Measurements from ENCODE around the gene BCL3. TPM values are rescaled to one million over a fixed set of nuclear protein-coding genes. Genes with fewer than 3 reads are reported as not detected.
"Not testable (repeated sequence)": the region's sequence is repeated elsewhere in the genome, so short reads cannot be mapped to it uniquely, and the experiment has no call there.

BCL3 gene
- total and polyA plus RNA-seq, 2 experiments from 2014 or later = 11.3 to 24.6 TPM

DNA sequence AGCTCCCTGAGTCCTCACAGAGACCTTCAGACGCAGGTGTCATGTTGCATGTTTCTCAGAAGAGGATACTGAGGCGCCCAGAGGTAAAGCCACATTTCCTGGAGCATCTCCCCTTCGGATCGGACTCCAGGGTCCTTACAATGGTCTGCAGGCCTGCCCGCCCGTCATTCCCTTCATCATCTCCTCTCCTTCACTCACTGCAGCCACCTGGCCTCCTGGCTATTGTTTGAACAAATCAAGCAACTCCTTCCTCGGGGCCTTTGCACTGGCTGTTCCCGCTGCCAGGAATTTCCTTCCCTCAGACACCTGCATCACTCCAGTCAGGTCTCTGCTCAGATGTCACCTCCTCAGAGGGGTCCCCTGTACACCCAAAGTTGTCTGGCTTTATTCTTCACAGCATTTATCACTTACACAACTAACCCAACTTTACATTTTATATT lies 29.2 kb upstream of the BCL3 start:
- no peak overlapping the region for H3K4me2 ChIP-seq (ENCODE audit: unreplicated experiment)
- no peaks in the 10 kb centered on the region for H3K79me2 ChIP-seq (ENCODE audit: insufficient read depth)
- H3K27me3 ChIP-seq (replicated peaks; ENCODE audit: insufficient read depth) = no peaks in the 10 kb centered on the region
- in situ Hi-C loops (cut with MboI) = no loop called here
- H3K9ac ChIP-seq = no peak overlapping the region
- TF ChIP-seq EZH2phosphoT487 (IDR thresholded peaks at IDR 0.05; ENCODE audit: insufficient read depth, low read depth) (no peak), EZH2 (IDR thresholded peaks at IDR 0.05; ENCODE audit: insufficient read depth, poor library complexity, severe bottlenecking) (no peak)
- H3K4me3 ChIP-seq = no peak overlapping the region
- H3K27ac ChIP-seq = no peak overlapping the region
- no peaks in the 10 kb centered on the region for H3K9me2 ChIP-seq (ENCODE audit: insufficient read depth)
- H3K36me3 ChIP-seq (ENCODE audit: low read depth) = no peaks in the 10 kb centered on the region
- no peak for DNase-seq
- peaks cover 13% of the 10 kb centered on the region for H3K4me1 ChIP-seq (ENCODE audit: insufficient read depth)
- 86 to 88% methylated on average over 8 of the region's 8 CpGs for WGBS, 2 experiments (ENCODE audit: low coverage in 1 of 2, low lambda C conversion rate in 2 of 2, missing lambda C conversion rate in 2 of 2)
- no peaks in the 10 kb centered on the region for H4K20me1 ChIP-seq (ENCODE audit: insufficient read depth)
- H2AFZ ChIP-seq = no peak overlapping the region
- no peaks in the 10 kb centered on the region for H3F3A ChIP-seq (ENCODE audit: insufficient read depth)
- no peaks in the 10 kb centered on the region for H3K9me3 ChIP-seq (ENCODE audit: low read depth)

DNA sequence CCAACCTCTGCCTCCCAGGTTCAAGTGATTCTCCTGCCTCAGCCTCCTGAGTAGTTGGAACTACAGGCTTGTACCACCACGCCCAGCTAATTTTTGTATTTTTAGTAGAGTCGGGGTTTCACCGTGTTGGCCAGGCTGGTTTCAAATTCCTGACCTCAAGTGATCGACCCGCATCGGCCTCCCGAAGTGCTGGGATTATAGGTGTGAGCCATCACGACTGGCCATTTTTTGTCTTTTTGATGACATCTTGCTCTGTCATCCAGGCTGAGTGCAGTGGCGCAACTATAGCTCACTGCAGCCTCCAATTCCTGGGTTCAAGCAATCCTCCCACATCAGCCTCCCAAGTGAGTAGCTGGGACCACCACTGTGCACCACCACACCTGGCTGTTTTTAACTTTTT lies 28.1 kb upstream of the BCL3 start:
- in situ Hi-C loops (cut with MboI) = loop anchor here (5.0 kb wide), 1 partner anchor 47 kb away; no protein-coding TSS in a partner anchor

DNA sequence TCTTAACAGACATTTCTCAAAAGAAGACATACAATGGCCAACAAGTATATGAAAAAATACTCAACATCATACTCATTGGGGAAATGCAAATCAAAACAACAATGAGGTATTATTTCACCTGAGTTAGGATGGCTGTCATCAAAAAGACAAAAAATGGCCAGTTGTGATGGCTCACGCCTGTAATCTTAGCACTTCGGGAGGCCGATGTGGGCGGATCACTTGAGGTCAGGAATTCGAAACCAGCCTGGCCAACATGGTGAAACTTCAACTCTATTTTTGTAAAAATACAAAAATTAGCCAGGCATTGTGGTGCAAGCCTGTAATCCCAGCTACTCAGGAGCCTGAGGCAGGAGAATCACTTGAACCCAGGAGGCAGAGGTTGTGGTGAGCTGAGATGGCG lies 27.6 kb upstream of the BCL3 start:
- no peak overlapping the region for H3K27ac ChIP-seq
- H3K4me2 ChIP-seq (ENCODE audit: unreplicated experiment) = no peak overlapping the region
- no peaks in the 10 kb centered on the region for H3K9me2 ChIP-seq (ENCODE audit: insufficient read depth)
- 92 to 93% methylated on average over 6 of the region's 6 CpGs for WGBS, 2 experiments (ENCODE audit: low coverage in 1 of 2, low lambda C conversion rate in 2 of 2, missing lambda C conversion rate in 2 of 2)
- H3K9ac ChIP-seq = no peak overlapping the region
- no peaks in the 10 kb centered on the region for H3F3A ChIP-seq (ENCODE audit: insufficient read depth)
- H4K20me1 ChIP-seq (ENCODE audit: insufficient read depth) = no peaks in the 10 kb centered on the region
- no peak for DNase-seq
- TF ChIP-seq EZH2phosphoT487 (IDR thresholded peaks at IDR 0.05; ENCODE audit: insufficient read depth, low read depth) (no peak), EZH2 (IDR thresholded peaks at IDR 0.05; ENCODE audit: insufficient read depth, poor library complexity, severe bottlenecking) (no peak)
- no peaks in the 10 kb centered on the region for H3K36me3 ChIP-seq (ENCODE audit: low read depth)
- H3K4me3 ChIP-seq = no peak overlapping the region
- H2AFZ ChIP-seq = no peak overlapping the region
- no peaks in the 10 kb centered on the region for H3K9me3 ChIP-seq (ENCODE audit: low read depth)
- H3K27me3 ChIP-seq (replicated peaks; ENCODE audit: insufficient read depth) = no peaks in the 10 kb centered on the region
- in situ Hi-C loops (cut with MboI) = loop anchor here (5.0 kb wide), 1 partner anchor 46 kb away; no protein-coding TSS in a partner anchor
- H3K79me2 ChIP-seq (ENCODE audit: insufficient read depth) = no peaks in the 10 kb centered on the region
- H3K4me1 ChIP-seq (ENCODE audit: insufficient read depth) = peaks cover 21% of the 10 kb centered on the region

More for the DNA sequence above, 28.1 kb upstream of the BCL3 start:
- H3K27me3 ChIP-seq (replicated peaks; ENCODE audit: insufficient read depth); H4K20me1 ChIP-seq (ENCODE audit: insufficient read depth); H3K4me3 ChIP-seq; H2AFZ ChIP-seq; H3K4me2 ChIP-seq (ENCODE audit: unreplicated experiment); H3K27ac ChIP-seq; DNase-seq; H3F3A ChIP-seq (ENCODE audit: insufficient read depth); H3K9ac ChIP-seq; H3K9me3 ChIP-seq (ENCODE audit: low read depth); H3K9me2 ChIP-seq (ENCODE audit: insufficient read depth); H3K36me3 ChIP-seq (ENCODE audit: low read depth); H3K79me2 ChIP-seq (ENCODE audit: insufficient read depth): not testable (repeated sequence)
- WGBS, 2 experiments (ENCODE audit: low coverage in 1 of 2, low lambda C conversion rate in 2 of 2, missing lambda C conversion rate in 2 of 2) = 95 to 96% methylated on average over 9 of the region's 9 CpGs
- H3K4me1 ChIP-seq (ENCODE audit: insufficient read depth) = peaks cover 21% of the 10 kb centered on the region

DNA sequence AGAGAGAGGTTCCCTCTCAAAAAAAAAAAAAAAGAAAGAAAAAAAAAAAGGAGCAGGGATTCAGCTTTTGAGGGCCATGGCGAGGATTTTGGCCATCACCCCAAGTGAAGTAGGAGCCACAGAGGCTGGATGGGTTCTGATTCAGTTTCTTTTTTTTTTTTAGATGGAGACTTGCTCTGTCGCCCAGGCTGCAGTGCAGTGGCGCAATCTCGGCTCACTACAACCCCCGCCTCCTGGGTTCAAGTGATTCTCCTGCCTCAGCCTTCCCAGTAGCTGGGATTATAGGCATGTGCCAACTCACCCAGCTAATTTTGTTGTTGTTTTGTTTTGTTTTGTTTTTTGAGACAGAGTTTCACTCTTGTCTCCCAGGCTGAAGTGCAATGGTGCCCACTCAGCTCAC lies 27.1 kb upstream of the BCL3 start:
- not testable (repeated sequence) for H3K4me3 ChIP-seq; H2AFZ ChIP-seq; H3K36me3 ChIP-seq (ENCODE audit: low read depth); DNase-seq; H3K9ac ChIP-seq; H3K9me3 ChIP-seq (ENCODE audit: low read depth); H3K79me2 ChIP-seq (ENCODE audit: insufficient read depth); H3F3A ChIP-seq (ENCODE audit: insufficient read depth); H3K4me2 ChIP-seq (ENCODE audit: unreplicated experiment); H3K27ac ChIP-seq; H3K27me3 ChIP-seq (replicated peaks; ENCODE audit: insufficient read depth); H4K20me1 ChIP-seq (ENCODE audit: insufficient read depth); H3K9me2 ChIP-seq (ENCODE audit: insufficient read depth)
- H3K4me1 ChIP-seq (ENCODE audit: insufficient read depth) = peaks cover 21% of the 10 kb centered on the region
- in situ Hi-C loops (cut with MboI) = loop anchor here (5.0 kb wide), 1 partner anchor 46 kb away; no protein-coding TSS in a partner anchor
- 70 to 75% methylated on average over 5 of the region's 5 CpGs for WGBS, 2 experiments (ENCODE audit: low coverage in 1 of 2, low lambda C conversion rate in 2 of 2, missing lambda C conversion rate in 2 of 2)

All from GM23248 (cell line).